ENCODE data around the gene HNRNPF. TPM values are rescaled to one million over a fixed set of nuclear protein-coding genes. Genes with fewer than 3 reads are reported as not detected.
A peak's percentile ranks its signal among the peaks of the same experiment; 100 is the strongest.

Gene HNRNPF
- total RNA-seq, 1 donor from 2014 or later = 101 TPM

GRCh38 chr10:43408331-43408709 lies 666 bp downstream of the HNRNPF start:
- DNase-seq (ENCODE audit: low spot score in 2 of 2) = no peak
- peak in 1 of 3 experiments; percentile 0 for TF ChIP-seq CTCF (IDR thresholded peaks at IDR 0.05)
- H3K4me1 ChIP-seq = peaks cover 6 to 29% of the 10 kb centered on the region in 2 donors
- H3K9me3 ChIP-seq = no peaks in the 10 kb centered on the region
- intact Hi-C loops (cut with DNase I) = loop anchor here (2.0 to 5.0 kb wide), 2 partner anchors 270 to 1159 kb away; partner anchors contain the start of gene CSGALNACT2
- peaks cover 0 to 5% of the 10 kb centered on the region in 2 donors for H3K36me3 ChIP-seq
- peak overlapping the region; percentile 100 for H3K27ac ChIP-seq
- H3K4me3 ChIP-seq = peak overlapping the region; percentile 81 to 85
- no peaks in the 10 kb centered on the region for H3K27me3 ChIP-seq

- peak; percentile 16 to 33 (median 19) for TF ChIP-seq CTCF (IDR thresholded peaks at IDR 0.05)
- DNase-seq (ENCODE audit: low spot score in 2 of 2) = peak; percentile 77 to 95
- intact Hi-C loops (cut with DNase I) = loop anchor here (1.0 to 5.0 kb wide), 4 partner anchors 11 to 1160 kb away; partner anchors contain the start of gene CSGALNACT2
- H3K4me1 ChIP-seq = peaks cover 6 to 29% of the 10 kb centered on the region in 2 donors
- no peaks in the 10 kb centered on the region for H3K9me3 ChIP-seq
- H3K27ac ChIP-seq = peak overlapping the region; percentile 100
- peaks cover 0 to 8% of the 10 kb centered on the region in 2 donors for H3K36me3 ChIP-seq
- no peaks in the 10 kb centered on the region for H3K27me3 ChIP-seq
- H3K4me3 ChIP-seq = peak overlapping the region; percentile 81 to 85
These were observed 1.2 kb downstream of the HNRNPF start for GRCh38 chr10:43407576-43408330.

- H3K4me1 ChIP-seq = peaks cover 6 to 32% of the 10 kb centered on the region in 2 donors
- H3K36me3 ChIP-seq = peaks cover 0 to 8% of the 10 kb centered on the region in 2 donors
- H3K9me3 ChIP-seq = no peaks in the 10 kb centered on the region
- TF ChIP-seq CTCF (IDR thresholded peaks at IDR 0.05) = no peak
- DNase-seq (ENCODE audit: low spot score in 2 of 2) = peak in 1 of 2 donors; percentile 78
- H3K27me3 ChIP-seq = no peaks in the 10 kb centered on the region
- peak overlapping the region; percentile 81 to 85 for H3K4me3 ChIP-seq
- peak overlapping the region; percentile 100 for H3K27ac ChIP-seq
- intact Hi-C loops (cut with DNase I) = loop anchor here (1.0 to 5.0 kb wide), 3 partner anchors 11 to 1160 kb away; no protein-coding TSS in a partner anchor
These were observed 1.8 kb downstream of the HNRNPF start for GRCh38 chr10:43407148-43407575.

GRCh38 chr10:43404704-43405084 lies 4.3 kb downstream of the HNRNPF start:
- Histone ChIP-seq H3K27ac (peak overlapping the region in 1 of 2 donors; percentile 100), H3K4me3 (no peak overlapping the region), H3K4me1 (peaks cover 3 to 33% of the 10 kb centered on the region in 2 donors), H3K9me3 (no peaks in the 10 kb centered on the region), H3K36me3 (peaks cover 0 to 8% of the 10 kb centered on the region in 2 donors), H3K27me3 (no peaks in the 10 kb centered on the region)
- DNase-seq (ENCODE audit: low spot score in 2 of 2) = no peak
- intact Hi-C loops (cut with DNase I) = loop anchor here (5.0 kb wide), 1 partner anchor 1163 kb away; no protein-coding TSS in a partner anchor
- no peak for TF ChIP-seq CTCF (IDR thresholded peaks at IDR 0.05)

GRCh38 chr10:43403911-43404703 lies 4.9 kb downstream of the HNRNPF start:
- H3K4me1 ChIP-seq = peaks cover 3 to 36% of the 10 kb centered on the region in 2 donors
- H3K9me3 ChIP-seq = no peaks in the 10 kb centered on the region
- no peak overlapping the region for H3K27ac ChIP-seq
- no peak overlapping the region for H3K4me3 ChIP-seq
- intact Hi-C loops (cut with DNase I) = no loop called here
- DNase-seq (ENCODE audit: low spot score in 2 of 2) = no peak
- H3K36me3 ChIP-seq = peaks cover 0 to 8% of the 10 kb centered on the region in 2 donors
- H3K27me3 ChIP-seq = no peaks in the 10 kb centered on the region
- TF ChIP-seq CTCF (IDR thresholded peaks at IDR 0.05) = no peak

Data from ascending aorta (tissue), 2 donors.